GM12878 (cell line): ENCODE data around the gene ASB2. TPM values are rescaled to one million over a fixed set of nuclear protein-coding genes. Genes with fewer than 3 reads are reported as not detected.

ENCODE experiments used
- ATAC-seq: fragments of 200-7000 bp; cut with Tn5 transposase; 3 replicates; pipeline ENCODE4 v1.9.1; 2020; ENCODE audit warnings: mild to moderate bottlenecking, moderate library complexity
- BruUV-seq: library from RNA; stranded (reverse); fragments of 400-500 nt; replicated peaks from 2 replicates; lab custom pipeline; 2021; lab: Mats Ljungman, UMichigan
- CTCF ChIA-PET: fragments of 300-600 bp; sonication (Branson Sonifier 250); formaldehyde crosslinking; extraction: SDS; loops from one replicate; lab custom pipeline; 2021; ENCODE audit warnings: inconsistent platforms; lab: Yijun Ruan, JAX
- POLR2A ChIA-PET: fragments of 350-600 bp; formaldehyde crosslinking; extraction: SDS; loops from one replicate; lab custom pipeline; 2021; ENCODE audit warnings: inconsistent platforms; lab: Charles Lee
- RAD21 ChIA-PET: fragments of 300-600 bp; sonication (Branson Sonifier 250); formaldehyde crosslinking; loops from one replicate; lab custom pipeline; 2023; ENCODE audit warnings: antibody characterized with exemption; ENCODE audit not compliant: unreplicated experiment; lab: Charles Lee
- SMC1A ChIA-PET: fragments of 300-600 bp; sonication (Branson Sonifier 250); formaldehyde crosslinking; loops from one replicate; lab custom pipeline; 2023; ENCODE audit not compliant: unreplicated experiment, uncharacterized antibody; lab: Charles Lee
- DNase-seq: peaks from one replicate; pipeline ENCODE4 v3.0.0-alpha.2; 2011; ENCODE audit warnings: low read depth, low spot score
- FAIRE-seq: peaks from 3 replicates; lab custom pipeline; 2011; peaks lifted over from hg19 to GRCh38; lab: Jason Lieb, UNC
- H2AFZ ChIP-seq: 2 replicates; pipeline ENCODE4 v1.6.0; 2011; ENCODE audit warnings: low read depth, low read length, control low read depth; ENCODE audit not compliant: control insufficient read depth
- H3K27ac ChIP-seq: 2 replicates; pipeline ENCODE4 v1.5.1; 2011; ENCODE audit warnings: control low read depth; ENCODE audit not compliant: control insufficient read depth, insufficient read depth
- H3K27me3 ChIP-seq, 2 experiments: replicated peaks in 1 of 2; 2 replicates each; pipeline versions ENCODE4 v1.6.0 to v1.6.1; 2011; ENCODE audit warnings: low read length in 1 of 2; ENCODE audit not compliant: control insufficient read depth in 2 of 2, insufficient read depth in 2 of 2
- H3K36me3 ChIP-seq, 2 experiments: 2 replicates each; pipeline ENCODE4 v1.5.1; 2011; ENCODE audit warnings: low read length in 1 of 2; ENCODE audit not compliant: control insufficient read depth in 2 of 2, insufficient read depth in 2 of 2
- H3K4me1 ChIP-seq: 2 replicates; pipeline ENCODE4 v1.6.1; 2011; ENCODE audit warnings: mild to moderate bottlenecking, low read length, moderate library complexity, mixed read lengths; ENCODE audit not compliant: control insufficient read depth, insufficient read depth
- H3K4me2 ChIP-seq: 2 replicates; pipeline ENCODE4 v1.6.0; 2011; ENCODE audit warnings: control low read depth; ENCODE audit not compliant: control insufficient read depth, insufficient read depth
- H3K4me3 ChIP-seq: fragments of 200-600 bp; sonication (generic); 2 replicates; pipeline ENCODE4 v1.5.1; 2016
- H3K79me2 ChIP-seq: 2 replicates; pipeline ENCODE4 v1.6.0; 2011; ENCODE audit warnings: low read length; ENCODE audit not compliant: control insufficient read depth, insufficient read depth
- H3K9ac ChIP-seq: 2 replicates; pipeline ENCODE4 v1.8.0; 2011; ENCODE audit warnings: low read length, control low read depth, mixed read lengths; ENCODE audit not compliant: control insufficient read depth, insufficient read depth
- H3K9me3 ChIP-seq: replicated peaks from 3 replicates; pipeline ENCODE4 v1.5.1; 2011; ENCODE audit warnings: mild to moderate bottlenecking, low read length; ENCODE audit not compliant: control insufficient read depth, insufficient read depth
- H4K20me1 ChIP-seq: 2 replicates; pipeline ENCODE4 v1.6.0; 2011; ENCODE audit not compliant: control insufficient read depth, insufficient read depth
- CHD4 ChIP-seq: fragments of 200-600 bp; sonication (generic); IDR thresholded peaks from 2 replicates; pipeline ENCODE4 v1.6.1; 2016; ENCODE audit warnings: mild to moderate bottlenecking
- CUX1 ChIP-seq: IDR thresholded peaks from 2 replicates; pipeline ENCODE4 v1.6.1; 2012; ENCODE audit warnings: improper control_type of control experiment, low read depth, low read length; ENCODE audit not compliant: insufficient replicate concordance
- E2F8 ChIP-seq: fragments of 450-650 bp; IDR thresholded peaks from 2 replicates; pipeline ENCODE4 v1.6.1; 2018; ENCODE audit warnings: mild to moderate bottlenecking, low read depth, moderate library complexity; ENCODE audit not compliant: partially characterized antibody
- ESRRA ChIP-seq: IDR thresholded peaks from 2 replicates; pipeline ENCODE4 v1.6.1; 2012; ENCODE audit warnings: mild to moderate bottlenecking, low read length, improper control_type of control experiment
- HDAC6 ChIP-seq: fragments of 200-600 bp; sonication (generic); IDR thresholded peaks from one replicate; pipeline ENCODE4 v1.8.0; 2017; ENCODE audit warnings: antibody characterized with exemption; ENCODE audit not compliant: unreplicated experiment
- IKZF1 ChIP-seq: fragments of 450-650 bp; conservative IDR thresholded peaks from 2 replicates; pipeline ENCODE4 v1.6.1; 2017; ENCODE audit warnings: antibody characterized with exemption, mild to moderate bottlenecking
- IRF3 ChIP-seq: fragments of 450-650 bp; IDR thresholded peaks from 2 replicates; pipeline ENCODE4 v1.6.1; 2014; ENCODE audit warnings: mild to moderate bottlenecking
- KLF5 ChIP-seq: fragments of 450-650 bp; IDR thresholded peaks from 2 replicates; pipeline ENCODE4 v1.6.1; 2014; ENCODE audit warnings: mild to moderate bottlenecking; ENCODE audit not compliant: partially characterized antibody
- NR2C1 ChIP-seq: fragments of 450-650 bp; IDR thresholded peaks from 2 replicates; pipeline ENCODE4 v1.6.1; 2017; ENCODE audit warnings: antibody characterized with exemption, mild to moderate bottlenecking, moderate library complexity
- POU2F2 ChIP-seq: IDR thresholded peaks from 3 replicates; pipeline ENCODE4 v1.6.1; 2011; ENCODE audit warnings: low read depth, mild to moderate bottlenecking, low read length, borderline replicate concordance
- RCOR1 ChIP-seq: conservative IDR thresholded peaks from 2 replicates; pipeline ENCODE4 v1.6.1; 2012; ENCODE audit warnings: low read depth, low read length, improper control_type of control experiment
- RELA ChIP-seq: fragments of 450-650 bp; IDR thresholded peaks from 2 replicates; pipeline ENCODE4 v1.8.0; 2014; ENCODE audit warnings: borderline replicate concordance; ENCODE audit not compliant: partially characterized antibody
- STAT3 ChIP-seq: IDR thresholded peaks from 2 replicates; pipeline ENCODE4 v1.6.1; 2011; ENCODE audit warnings: low read depth, low read length, improper control_type of control experiment
- TCF7 ChIP-seq: IDR thresholded peaks from 2 replicates; pipeline ENCODE4 v1.6.1; 2014; ENCODE audit warnings: antibody characterized with exemption, borderline replicate concordance
- ZNF622 ChIP-seq: fragments of 450-650 bp; IDR thresholded peaks from 2 replicates; pipeline ENCODE4 v1.6.1; 2017; ENCODE audit warnings: mild to moderate bottlenecking, inconsistent platforms
- WGBS: methylation state at CpG from one replicate; pipeline ENCODE4 v1.1.6; 2016; ENCODE audit warnings: low lambda C conversion rate; ENCODE audit not compliant: insufficient replicate concordance, insufficient coverage; ENCODE audit errors: missing lambda C conversion rate; 5-methylcytosine and 5-hydroxymethylcytosine counted together
- in situ Hi-C: fragments of 300-500 bp; cut with MboI; formaldehyde crosslinking; loops from 9 replicates; pipeline ENCODE4 v1.14.3; 2018; ENCODE audit warnings: mixed read lengths
- intact Hi-C: fragments of 100-400 bp; cut with micrococcal nuclease; formaldehyde crosslinking; loops from one replicate; pipeline ENCODE4 v1.14.2; 2022; ENCODE audit not compliant: unreplicated experiment
- polyA plus RNA-seq, 11 experiments: library from polyadenylated mRNA; depleted of rRNA in 4 of 11; unstranded in 6 of 11; stranded (reverse) in 5 of 11; fragments of >200 nt; fragmentation: Nextera tagmentation in 4 of 11; fragmentation: Illumina TruSeq in 1 of 11; extraction: Ambion mirVana in 4 of 11; extraction: Trizol in 1 of 11; gene quantifications; 1 replicate in 1 of 11; 2 replicates in 10 of 11; pipeline versions ENCODE4 v1.2.1 to v1.2.3, GENCODE V29; 2011 to 2016; ENCODE audit warnings: inconsistent platforms in 2 of 11, missing spikeins in 2 of 11, low read depth in 1 of 11
- total RNA-seq, 4 experiments: library from RNA; depleted of rRNA in 3 of 4; stranded (reverse); fragments of >200 nt in 3 of 4; fragmentation: Illumina TruSeq in 1 of 4; extraction: Trizol in 1 of 4; gene quantifications; 2 replicates each; pipeline versions ENCODE4 v1.2.1 to v1.2.3, GENCODE V29; 2013 to 2021

The ASB2 gene
- total and polyA plus RNA-seq, 10 of the 15 experiments (the other 5 are each of a cell fraction or from before 2014, with no cell fraction given): 3.0 to 54.8 (median 33.5) TPM

GRCh38 chr14:93929657-93930056 lies 46.7 kb downstream of the ASB2 start:
- 59% methylated on average over 11 of the region's 11 CpGs for WGBS
- SMC1A ChIA-PET: no interaction called here
- no peak for FAIRE-seq
- TF ChIP-seq NR2C1: no peak
- TF ChIP-seq RCOR1: no peak
- no peak for TF ChIP-seq RELA
- TF ChIP-seq POU2F2: no peak
- TF ChIP-seq ESRRA: no peak
- TF ChIP-seq TCF7: no peak
- no peak for TF ChIP-seq IKZF1
- TF ChIP-seq CHD4: no peak
- TF ChIP-seq HDAC6: no peak
- TF ChIP-seq ZNF622: no peak
- no peak for TF ChIP-seq CUX1
- TF ChIP-seq KLF5: no peak
- TF ChIP-seq STAT3: no peak
- TF ChIP-seq IRF3: no peak
- TF ChIP-seq E2F8: no peak
- TF ChIP-seq, all 136 proteins: peak for 0
- ATAC-seq (no peak), DNase-seq (no peak)
- intact Hi-C loops: no loop called here
- Histone ChIP-seq H3K27ac (no peak overlapping the region), H3K36me3 (no peaks in the 10 kb centered on the region; a peak in 2 of 4 replicates), H3K27me3 (no peaks in the 10 kb centered on the region), H3K79me2 (no peaks in the 10 kb centered on the region), H3K4me3 (no peak overlapping the region), H4K20me1 (no peaks in the 10 kb centered on the region), H3K9ac (no peak overlapping the region), H3K4me1 (no peaks in the 10 kb centered on the region), H2AFZ (no peak overlapping the region), H3K4me2 (no peak overlapping the region), H3K9me3 (no peaks in the 10 kb centered on the region)
- BruUV-seq: no TSS peak
- POLR2A ChIA-PET: interaction anchor here (0.6 kb wide), 1 partner anchor 1183 kb away, joined by 5 read pairs; no protein-coding TSS in a partner anchor
- RAD21 ChIA-PET: interaction anchor here (2.1 kb wide), 1 partner anchor 10 kb away, joined by 6 read pairs; no protein-coding TSS in a partner anchor
- CTCF ChIA-PET: no interaction called here
- in situ Hi-C loops: loop anchor here (5.0 kb wide), 1 partner anchor 208 kb away; no protein-coding TSS in a partner anchor
